ENCODE measurements around the gene ICA1L.

The ICA1L gene

DNA sequence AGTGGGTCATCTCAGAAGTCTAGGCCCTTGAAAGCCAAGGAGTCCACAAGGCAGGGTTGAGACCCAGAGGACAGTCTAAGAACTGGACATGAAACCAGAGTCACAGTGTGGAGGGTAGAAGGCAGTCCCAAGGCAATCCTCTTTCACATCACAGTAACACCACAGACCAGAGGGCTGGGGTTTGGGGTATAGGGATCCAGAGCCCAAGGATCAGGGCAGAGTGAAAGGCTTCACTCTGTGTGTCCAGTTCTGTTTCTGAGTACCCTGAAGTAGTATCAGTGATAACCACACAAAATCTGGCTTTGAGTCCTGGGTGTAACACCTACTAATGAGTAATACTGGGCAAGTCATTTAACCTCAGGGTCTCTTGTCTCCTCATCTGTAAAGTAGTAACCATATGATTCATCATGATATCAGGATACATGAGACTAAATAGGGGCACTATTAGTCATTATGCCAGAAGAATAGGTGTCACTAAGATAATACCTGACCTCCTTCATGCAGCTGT, 91.0 kb downstream of the ICA1L start:
- no peak for DNase-seq

DNA sequence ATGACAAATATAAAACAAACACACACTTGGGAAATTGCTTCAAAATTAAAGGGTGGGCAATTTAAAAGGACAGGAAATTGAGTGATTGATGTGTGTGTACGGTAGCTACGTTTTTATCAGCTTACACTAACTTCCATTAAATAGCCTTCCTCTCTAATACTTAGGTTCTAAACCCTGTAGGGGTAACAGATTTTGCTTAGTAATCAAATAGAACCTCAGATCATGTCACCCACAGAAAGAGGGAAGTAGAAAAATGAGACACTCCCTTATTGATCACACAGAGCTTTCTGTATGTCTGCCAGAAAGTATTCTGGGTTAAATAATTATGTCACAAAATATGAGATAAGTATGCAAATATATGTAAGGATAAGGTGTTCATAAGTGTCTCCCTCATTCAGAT, 93.3 kb downstream of the ICA1L start:
- no peak for DNase-seq

GRCh38 chr2:202774104-202774503, 97.5 kb downstream of the ICA1L start:
- DNase-seq = no peak

DNA sequence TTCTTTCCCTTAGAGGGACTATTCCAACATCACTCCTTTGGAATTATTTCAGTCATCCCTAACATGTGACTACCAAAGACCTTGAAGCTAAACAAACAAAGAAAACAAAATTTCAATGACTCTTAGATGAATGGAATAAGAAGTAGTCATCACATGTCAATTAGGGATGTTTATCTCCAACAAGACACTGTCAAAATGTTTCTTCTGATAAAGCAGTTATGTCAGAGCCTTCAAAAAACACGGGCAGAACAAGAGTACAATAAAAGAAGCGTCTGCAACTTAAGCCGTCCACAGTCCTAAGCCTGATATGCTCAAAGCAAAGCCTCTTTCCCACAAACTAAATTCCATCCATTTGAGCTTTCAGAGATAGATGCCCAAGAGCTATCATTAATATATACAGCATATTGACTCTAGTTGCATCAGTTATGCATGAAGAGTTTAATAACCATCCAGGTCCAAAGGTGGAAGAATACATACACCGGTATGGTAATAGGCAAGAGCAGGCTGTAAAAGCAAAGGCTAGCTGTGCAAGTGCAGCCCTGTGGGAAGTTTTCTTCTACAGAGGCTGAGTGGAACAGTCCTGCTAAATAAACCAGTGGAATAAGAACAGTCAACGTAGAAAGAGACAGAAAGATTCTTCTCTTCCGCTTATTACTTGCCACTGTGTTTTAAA, 98.1 kb downstream of the ICA1L start:
- DNase-seq = no peak

GRCh38 chr2:202771741-202772460, 99.7 kb downstream of the ICA1L start:
- no peak for DNase-seq

DNA sequence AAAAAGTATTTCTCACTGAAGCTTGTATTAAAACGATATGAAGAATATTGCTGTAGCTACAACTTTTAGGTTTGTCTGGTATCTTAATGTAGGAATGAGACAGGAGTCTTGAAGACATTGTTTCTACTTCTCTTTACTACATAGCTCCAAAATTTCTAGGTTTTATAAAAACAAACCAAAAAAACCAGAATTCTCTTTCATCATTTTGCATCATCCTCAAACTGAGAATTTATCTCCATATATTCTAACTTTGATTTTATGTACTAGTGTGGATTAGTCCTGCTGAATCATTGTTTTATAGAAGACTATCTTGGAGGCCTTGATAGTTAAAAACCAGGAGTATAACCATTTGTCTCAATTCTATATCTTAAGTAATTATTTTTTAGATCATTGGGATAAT, 100.2 kb downstream of the ICA1L start:
- DNase-seq = no peak

DNA sequence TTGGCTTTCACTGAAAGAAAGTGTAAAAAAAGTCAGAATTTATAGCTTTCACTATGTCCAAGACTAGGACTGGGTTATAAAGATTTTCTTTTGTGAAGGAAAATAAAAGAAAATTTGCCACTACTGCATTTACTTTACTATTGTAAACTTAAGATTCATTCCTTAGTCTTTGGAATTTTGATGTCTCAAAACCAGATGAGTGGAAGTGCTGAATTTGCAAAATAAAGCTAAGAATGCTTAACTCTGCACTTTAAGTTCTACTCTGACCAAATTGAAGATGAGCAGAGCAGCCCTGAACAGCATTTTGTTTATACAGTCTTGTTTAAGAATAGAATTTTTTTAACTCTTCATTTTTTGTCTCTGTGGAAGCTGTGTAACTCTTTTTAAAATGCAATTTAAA, 102.4 kb downstream of the ICA1L start:
- DNase-seq = no peak

GRCh38 chr2:202768273-202768672, 103.3 kb downstream of the ICA1L start:
- DNase-seq = no peak

- DNase-seq = no peak
Measured at GRCh38 chr2:202765436-202765835, 106.1 kb downstream of the ICA1L start.

DNA sequence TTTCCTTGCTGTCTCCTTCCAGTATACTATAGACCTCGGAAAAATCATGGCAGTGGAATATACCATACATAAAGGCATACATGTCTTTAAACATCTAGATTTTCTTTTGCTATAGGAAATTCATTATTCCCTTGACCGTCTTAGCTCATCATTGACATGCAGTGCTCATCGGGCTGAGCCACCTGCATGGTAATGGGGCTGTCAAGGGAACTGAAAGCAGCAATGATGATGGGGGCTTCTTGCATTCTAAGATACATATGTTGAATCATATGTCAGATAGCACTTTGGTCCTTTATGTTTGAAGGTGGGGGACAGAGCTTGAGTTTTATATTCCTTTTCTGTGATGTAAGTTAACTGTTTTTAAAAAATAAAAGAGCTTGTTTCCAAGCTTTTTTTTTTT, 106.6 kb downstream of the ICA1L start:
- DNase-seq = no peak

GRCh38 chr2:202763916-202764315, 107.7 kb downstream of the ICA1L start:
- DNase-seq = no peak

DNA sequence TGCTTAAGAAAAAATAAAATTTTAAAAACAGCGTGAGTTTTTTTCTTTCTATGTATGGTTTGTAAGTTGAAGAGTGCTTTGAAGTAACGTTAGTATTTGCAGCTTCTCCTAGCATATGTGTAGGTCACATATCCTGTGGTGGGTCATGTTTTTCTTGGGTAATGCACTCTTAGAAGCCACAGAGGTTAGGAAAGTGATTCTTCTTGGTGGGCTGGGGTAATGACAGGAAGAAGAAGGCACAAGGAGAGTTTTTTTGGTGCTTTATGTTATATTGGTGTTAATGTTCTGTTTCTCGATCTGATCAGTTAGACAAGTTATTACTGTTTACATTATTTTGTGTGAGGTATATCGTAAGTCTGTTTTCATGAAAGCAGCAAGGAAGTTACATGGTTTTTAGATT, 109.0 kb downstream of the ICA1L start:
- DNase-seq = no peak

DNA sequence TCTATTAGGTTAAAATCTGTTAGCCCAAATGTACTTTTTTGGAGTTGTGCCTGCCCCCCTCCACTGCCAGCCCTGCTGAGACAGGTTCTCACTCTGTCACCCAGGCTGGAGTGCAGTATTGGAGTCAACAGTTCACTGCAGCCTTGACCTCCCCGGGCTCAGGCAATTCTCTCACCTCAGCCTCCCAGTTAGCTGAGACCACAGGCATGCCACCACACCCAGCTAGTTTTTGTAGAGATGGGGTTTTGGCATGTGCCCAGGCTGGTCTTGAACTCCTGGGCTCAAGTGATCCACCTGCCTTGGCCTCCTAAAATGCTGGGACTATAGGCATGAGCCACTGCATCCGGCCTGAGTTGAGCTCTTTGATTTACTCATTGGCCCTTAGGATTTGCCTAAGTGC, 110.7 kb downstream of the ICA1L start:
- DNase-seq = no peak

DNA sequence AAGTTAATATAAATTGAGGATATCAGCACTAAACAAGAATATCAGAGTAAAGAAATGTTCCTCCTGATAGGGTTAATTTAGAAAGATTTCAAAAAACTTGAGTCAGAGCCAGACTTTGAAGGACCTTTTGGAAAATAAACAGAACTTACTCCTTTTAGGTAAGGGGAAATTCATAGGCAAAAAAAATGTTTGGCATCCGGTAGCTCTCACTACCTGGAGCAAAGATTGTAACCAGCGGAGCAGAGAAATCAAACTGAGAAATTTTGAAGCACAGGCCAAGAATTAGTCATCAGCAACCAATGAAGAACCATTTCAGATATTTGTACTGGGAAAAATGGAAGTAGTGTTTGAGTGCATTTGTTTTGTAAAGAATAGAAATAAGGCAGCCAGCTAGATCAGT, 113.0 kb downstream of the ICA1L start:
- DNase-seq = no peak

GRCh38 chr2:202758128-202758527, 113.4 kb downstream of the ICA1L start:
- DNase-seq = no peak

- no peak for DNase-seq
Measured at GRCh38 chr2:202757339-202757738, 114.2 kb downstream of the ICA1L start.

GRCh38 chr2:202756598-202756997, 115.0 kb downstream of the ICA1L start:
- no peak for DNase-seq

DNA sequence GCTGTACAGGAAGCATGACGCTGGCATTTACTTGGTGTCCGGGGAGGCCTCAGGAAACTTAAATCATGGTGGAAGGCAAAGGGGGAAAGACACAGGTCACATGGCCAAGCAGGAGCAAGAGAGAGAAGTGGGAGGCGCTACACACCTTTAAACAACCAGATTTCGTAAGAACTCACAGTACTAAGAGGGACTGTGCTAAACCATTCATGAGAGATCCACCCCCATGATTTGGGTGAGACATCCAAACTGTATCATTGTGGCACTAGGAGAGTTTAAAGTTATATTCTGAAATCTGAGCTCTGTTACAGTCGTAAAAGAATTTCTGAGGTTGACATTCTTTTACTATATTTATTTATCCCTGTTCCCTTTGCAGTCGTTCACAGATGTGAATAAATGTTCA, 116.6 kb downstream of the ICA1L start:
- no peak for DNase-seq

- DNase-seq = no peak
Measured at GRCh38 chr2:202752071-202752470, 119.5 kb downstream of the ICA1L start.

GRCh38 chr2:202750763-202751427, 120.7 kb downstream of the ICA1L start:
- no peak for DNase-seq

DNA sequence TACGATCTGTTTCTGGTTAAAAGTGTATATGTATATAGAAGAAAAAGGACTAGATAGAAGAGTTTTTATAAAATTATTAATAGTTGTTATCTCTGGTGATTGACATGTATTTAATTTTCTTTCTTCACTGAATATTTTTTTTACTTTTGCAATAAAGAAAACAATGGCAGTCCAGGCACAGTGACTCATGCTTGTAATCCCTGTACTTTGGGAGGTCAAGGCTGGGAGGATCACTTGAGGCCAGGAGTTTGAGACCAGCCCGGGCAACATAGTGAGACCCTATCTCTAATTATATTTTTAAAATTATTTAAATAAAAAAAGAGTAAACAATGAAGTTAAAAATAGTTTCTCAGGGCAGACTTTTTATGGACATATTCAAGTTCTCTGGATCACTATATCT, 122.1 kb downstream of the ICA1L start:
- DNase-seq = no peak

DNA sequence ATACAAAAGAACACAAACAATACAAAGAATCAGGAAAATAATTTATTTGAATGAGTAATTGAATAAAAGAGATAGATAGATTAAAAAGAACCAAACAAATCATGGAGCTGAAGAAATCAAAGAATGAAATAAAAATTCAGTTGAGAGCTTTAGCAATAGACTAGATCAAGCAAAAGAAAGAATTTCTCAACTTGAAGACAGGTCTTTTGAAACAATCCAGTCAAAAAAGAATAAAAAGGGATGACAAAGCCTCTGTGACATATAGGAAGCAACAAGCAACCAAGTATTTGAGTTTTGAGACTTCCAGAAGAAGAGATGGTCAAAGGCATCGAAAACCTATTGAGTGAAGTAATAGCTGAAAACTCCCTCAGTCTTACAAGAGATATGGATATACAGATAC, 128.0 kb downstream of the ICA1L start:
- no peak for DNase-seq

DNA sequence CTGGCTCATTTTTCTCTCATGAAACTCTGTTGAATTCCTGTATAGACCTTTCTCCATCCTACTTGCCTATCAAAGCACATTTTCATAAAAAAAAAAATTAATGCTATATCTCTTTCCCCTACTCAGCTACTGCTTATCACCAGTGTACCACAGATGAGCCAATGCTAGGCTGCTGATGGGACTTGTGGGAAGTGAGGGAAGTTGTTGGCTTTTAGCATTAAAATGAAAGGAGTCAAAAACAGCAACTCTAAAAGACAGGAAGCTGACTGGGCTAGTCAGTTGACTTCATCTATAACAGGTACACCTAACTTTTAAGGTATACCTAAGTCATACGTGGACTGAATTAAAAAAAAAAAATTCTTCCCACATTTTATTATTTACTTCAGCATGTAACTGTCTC, 134.7 kb downstream of the ICA1L start:
- DNase-seq = no peak

GRCh38 chr2:202726070-202726469, 145.5 kb downstream of the ICA1L start:
- no peak for DNase-seq

All from AML-193 (cell line).